AG04450 (cell line): ENCODE measurements around the gene YPEL3. TPM values are rescaled to one million over a fixed set of nuclear protein-coding genes. Genes with fewer than 3 reads are reported as not detected.

Experiments used
- CTCF ChIA-PET: fragments of 300-600, 350-600 bp; formaldehyde crosslinking; extraction: SDS; loops from one replicate; lab custom pipeline; 2022; ENCODE audit warnings: antibody characterized with exemption, inconsistent platforms; lab: Charles Lee
- POLR2A ChIA-PET: fragments of 350-600 bp; formaldehyde crosslinking; extraction: SDS; loops from one replicate; lab custom pipeline; 2021; ENCODE audit warnings: antibody characterized with exemption, inconsistent platforms; lab: Yijun Ruan, JAX
- DNase-seq: peaks from one replicate; pipeline ENCODE4 v3.0.0-alpha.2; 2011; ENCODE audit warnings: low read depth, low spot score
- H3K27ac ChIP-seq: one replicate; pipeline ENCODE4 v1.5.1; 2012; ENCODE audit warnings: low read depth, low read length, control low read depth
- H3K27me3 ChIP-seq: one replicate; pipeline ENCODE4 v1.6.0; 2012; ENCODE audit warnings: low read length; ENCODE audit not compliant: control insufficient read depth, insufficient read depth
- H3K4me3 ChIP-seq: 2 replicates; pipeline ENCODE4 v1.5.1; 2011; ENCODE audit warnings: mild to moderate bottlenecking, low read depth, low read length, control low read depth
- H3K9me3 ChIP-seq: 2 replicates; pipeline ENCODE4 v1.5.1; 2012; ENCODE audit warnings: low read length; ENCODE audit not compliant: control insufficient read depth, insufficient read depth
- CTCF ChIP-seq: IDR thresholded peaks from 2 replicates; pipeline ENCODE4 v1.5.1; 2011; ENCODE audit warnings: low read depth, low read length, control low read depth, inconsistent platforms
- polyA minus RNA-seq: library from RNA; depleted of rRNA, polyadenylated mRNA; stranded (reverse); fragments of >200 nt; gene quantifications from 2 replicates; pipeline ENCODE4 v1.2.3, GENCODE V29; 2011; rRNA and poly(A)+ RNA removed
- polyA plus RNA-seq: library from polyadenylated mRNA; depleted of rRNA; stranded (reverse); fragments of >200 nt; gene quantifications from 2 replicates; pipeline ENCODE4 v1.2.3, GENCODE V29; 2011; rRNA removed

Gene YPEL3, protein sequence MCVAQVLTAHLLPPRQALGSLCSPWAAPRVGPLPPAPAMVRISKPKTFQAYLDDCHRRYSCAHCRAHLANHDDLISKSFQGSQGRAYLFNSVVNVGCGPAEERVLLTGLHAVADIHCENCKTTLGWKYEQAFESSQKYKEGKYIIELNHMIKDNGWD
- polyA plus RNA-seq (15.6 and 23.1 TPM in 2 replicates), polyA minus RNA-seq (7.0 and 9.8 TPM in 2 replicates)

DNA sequence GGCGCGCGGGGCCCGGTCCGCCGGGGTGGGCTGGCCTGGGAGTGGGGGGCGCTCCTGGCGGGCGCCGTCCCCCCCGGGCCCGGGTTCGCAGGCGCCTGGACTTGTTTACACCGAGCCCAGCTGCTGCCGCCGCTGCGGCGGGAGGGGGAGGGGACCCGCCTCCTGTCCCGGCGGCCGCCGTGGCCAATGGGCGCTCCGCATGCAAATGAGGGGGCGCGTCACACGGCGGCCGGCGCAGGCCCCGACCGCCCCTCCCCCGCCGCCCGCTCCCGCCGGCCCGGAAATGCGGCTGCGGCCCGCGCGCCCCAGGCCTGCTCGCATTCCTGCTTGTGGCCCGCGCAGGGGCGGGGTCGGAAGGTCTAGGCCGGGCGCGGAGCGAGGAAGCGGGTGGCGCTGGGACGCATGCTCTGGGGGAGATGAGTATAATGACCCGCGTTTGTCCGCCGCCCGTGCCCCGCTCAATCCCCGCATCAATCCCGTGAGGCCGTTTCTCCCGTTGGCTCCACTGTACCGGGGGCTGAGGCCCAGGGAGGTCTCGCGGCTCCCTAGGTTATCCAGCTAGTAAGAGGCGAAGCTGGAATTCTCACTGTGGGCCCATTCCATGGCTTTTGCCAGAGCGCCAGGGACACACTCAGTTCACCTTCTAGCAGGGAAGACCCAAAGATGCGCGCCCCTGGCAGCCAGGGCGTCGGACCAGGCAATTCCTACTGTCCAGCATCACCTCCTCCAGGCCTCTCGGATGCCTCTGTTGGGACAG, at the start of gene YPEL3:
YPEL3 (minus strand) TSS at position 109 of the 757 bp plus-strand sequence. CDS start 731 bp downstream, outside the sequence.
- Histone ChIP-seq H3K4me3 (peak within 1 kb of the TSS; percentile 71), H3K9me3 (peaks cover 16% of the 10 kb centered on the region), H3K27ac (peak within 1 kb of the TSS; percentile 47), H3K27me3 (no peaks in the 10 kb centered on the region)
- DNase-seq, result peak; percentile 64
- TF ChIP-seq CTCF, result no peak
- POLR2A ChIA-PET, result interaction anchor here (1.2 kb wide), 1 partner anchor 31 kb away, joined by 4 read pairs; the partner anchor contains the start of gene ALDOA
- CTCF ChIA-PET, result interaction anchor here (0.6 to 1.1 kb wide), 2 partner anchors 11 to 16 kb away, joined by 3 to 4 read pairs; no protein-coding TSS in a partner anchor

DNA sequence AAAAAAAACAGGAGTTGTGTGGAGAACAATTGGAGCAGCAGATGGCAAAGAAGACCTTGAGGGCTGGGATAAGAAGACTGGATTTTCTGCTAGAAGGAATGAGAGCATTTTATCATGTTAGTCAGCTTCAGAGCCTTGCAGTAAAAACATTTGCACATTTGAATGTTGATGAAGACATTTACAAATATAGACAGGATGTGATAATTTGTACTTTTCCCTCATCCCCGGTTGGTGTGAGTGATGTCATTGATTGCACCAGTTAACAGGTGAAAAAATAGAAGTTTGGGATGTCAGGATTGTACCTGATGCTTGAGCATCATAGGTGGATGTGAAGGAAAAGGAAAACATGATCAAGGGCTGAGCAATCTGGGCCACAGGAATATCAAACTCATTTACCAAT, 49.6 kb upstream of the YPEL3 start:
- DNase-seq, result no peak
- ChIA-PET CTCF (no interaction called here), POLR2A (no interaction called here)
- peaks cover 4% of the 10 kb centered on the region for H3K27me3 ChIP-seq
- H3K27ac ChIP-seq, result no peak overlapping the region
- H3K4me3 ChIP-seq, result no peak overlapping the region
- no peak for TF ChIP-seq CTCF
- peaks cover 8% of the 10 kb centered on the region; the same call in 1 of the 2 replicates for H3K9me3 ChIP-seq

DNA sequence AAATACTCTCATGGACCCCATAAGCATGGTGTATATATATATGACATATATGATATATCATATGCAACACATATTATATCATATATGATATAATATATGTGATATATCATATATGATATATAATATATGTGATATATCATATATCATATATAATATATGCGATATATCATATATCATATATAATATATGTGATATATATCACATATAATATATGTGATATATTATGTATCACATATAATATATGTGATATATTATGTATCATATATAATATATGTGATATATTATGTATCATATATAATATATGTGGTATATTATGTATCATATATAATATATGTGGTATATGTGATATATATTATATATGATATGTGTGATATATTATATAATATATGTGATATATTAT, 48.9 kb upstream of the YPEL3 start:
- TF ChIP-seq CTCF, result no peak
- H3K4me3 ChIP-seq, result no peak overlapping the region
- peaks cover 4% of the 10 kb centered on the region for H3K27me3 ChIP-seq
- no peak overlapping the region for H3K27ac ChIP-seq
- DNase-seq, result no peak
- peaks cover 7% of the 10 kb centered on the region; the same call in 1 of the 2 replicates for H3K9me3 ChIP-seq
- ChIA-PET CTCF (no interaction called here), POLR2A (no interaction called here)

- no peak overlapping the region for H3K27ac ChIP-seq
- H3K4me3 ChIP-seq, result no peak overlapping the region
- DNase-seq, result no peak
- no peak for TF ChIP-seq CTCF
- CTCF ChIA-PET, result no interaction called here
- POLR2A ChIA-PET, result no interaction called here
- H3K9me3 ChIP-seq, result peaks cover 4% of the 10 kb centered on the region; the same call in 1 of the 2 replicates
- peaks cover 4% of the 10 kb centered on the region for H3K27me3 ChIP-seq
Observed at GRCh38 chr16:30144017-30144416, 48.0 kb upstream of the YPEL3 start.

DNA sequence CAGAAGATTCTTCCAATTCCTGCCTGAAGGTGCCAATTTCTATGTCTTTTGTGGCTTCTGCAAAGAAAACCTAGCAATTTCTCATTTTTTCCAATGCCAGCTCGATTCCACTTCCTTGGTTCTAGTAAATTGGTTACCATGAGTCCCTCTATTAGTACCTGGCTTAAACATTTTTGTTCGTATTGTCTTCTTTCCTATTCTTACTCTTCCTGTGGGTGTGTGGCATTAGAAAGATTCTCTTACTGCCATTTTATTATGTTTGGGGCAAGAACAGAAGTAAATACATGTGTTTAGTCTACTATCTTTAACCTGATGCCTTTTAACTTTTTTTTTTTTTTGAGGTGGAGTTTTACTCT, 47.3 kb upstream of the YPEL3 start:
- ChIA-PET POLR2A (no interaction called here), CTCF (no interaction called here)
- H3K9me3 ChIP-seq, result no peaks in the 10 kb centered on the region
- no peak overlapping the region for H3K4me3 ChIP-seq
- no peak for TF ChIP-seq CTCF
- no peak for DNase-seq
- H3K27me3 ChIP-seq, result peaks cover 4% of the 10 kb centered on the region
- H3K27ac ChIP-seq, result no peak overlapping the region
